Activated CD4-positive, alpha-beta T cell treated with anti-CD3 and anti-CD28 coated beads, Interleukin-2, amount 10 ng/mL, durations not matched to agents 7 days and 5 days (primary cell): ENCODE results near the gene ZNF592. TPM values are rescaled to one million over a fixed set of nuclear protein-coding genes. Genes with fewer than 3 reads are reported as not detected.

Source experiments
- CTCF ChIA-PET: fragments of 350-600 bp; sonication (Branson Sonifier 250); formaldehyde crosslinking; loops from one replicate; lab custom pipeline; 2021; ENCODE audit warnings: antibody characterized with exemption; lab: Charles Lee
- POLR2A ChIA-PET: fragments of 350-600 bp; sonication (Branson Sonifier 250); formaldehyde crosslinking; loops from one replicate; lab custom pipeline; 2021; ENCODE audit warnings: antibody characterized with exemption; lab: Charles Lee
- DNase-seq: peaks from one replicate; pipeline ENCODE4 v3.0.0-alpha.2; 2020
- H3K27ac Mint-ChIP-seq: one replicate; pipeline ENCODE4 v1.8.0; 2021; ENCODE audit warnings: mild to moderate bottlenecking, moderate library complexity, mixed read lengths
- H3K27me3 Mint-ChIP-seq: one replicate; pipeline ENCODE4 v1.8.0; 2021; ENCODE audit warnings: mixed read lengths
- H3K36me3 Mint-ChIP-seq: one replicate; pipeline ENCODE4 v1.8.0; 2021; ENCODE audit warnings: low read depth, mixed read lengths
- H3K4me1 Mint-ChIP-seq: one replicate; pipeline ENCODE4 v1.8.0; 2021; ENCODE audit warnings: mixed read lengths
- H3K4me3 Mint-ChIP-seq: one replicate; pipeline ENCODE4 v1.8.0; 2021; ENCODE audit warnings: mild to moderate bottlenecking, moderate library complexity, mixed read lengths
- H3K9me3 Mint-ChIP-seq: one replicate; pipeline ENCODE4 v1.8.0; 2021; ENCODE audit warnings: mixed read lengths
- total RNA-seq, 2 experiments: library from RNA; stranded (reverse); gene quantifications; one replicate each; pipeline ENCODE4 v1.2.3, GENCODE V29; 2021

The ZNF592 gene
- total RNA-seq, 2 experiments from 2014 or later = 44.3 to 51.9 TPM

DNA sequence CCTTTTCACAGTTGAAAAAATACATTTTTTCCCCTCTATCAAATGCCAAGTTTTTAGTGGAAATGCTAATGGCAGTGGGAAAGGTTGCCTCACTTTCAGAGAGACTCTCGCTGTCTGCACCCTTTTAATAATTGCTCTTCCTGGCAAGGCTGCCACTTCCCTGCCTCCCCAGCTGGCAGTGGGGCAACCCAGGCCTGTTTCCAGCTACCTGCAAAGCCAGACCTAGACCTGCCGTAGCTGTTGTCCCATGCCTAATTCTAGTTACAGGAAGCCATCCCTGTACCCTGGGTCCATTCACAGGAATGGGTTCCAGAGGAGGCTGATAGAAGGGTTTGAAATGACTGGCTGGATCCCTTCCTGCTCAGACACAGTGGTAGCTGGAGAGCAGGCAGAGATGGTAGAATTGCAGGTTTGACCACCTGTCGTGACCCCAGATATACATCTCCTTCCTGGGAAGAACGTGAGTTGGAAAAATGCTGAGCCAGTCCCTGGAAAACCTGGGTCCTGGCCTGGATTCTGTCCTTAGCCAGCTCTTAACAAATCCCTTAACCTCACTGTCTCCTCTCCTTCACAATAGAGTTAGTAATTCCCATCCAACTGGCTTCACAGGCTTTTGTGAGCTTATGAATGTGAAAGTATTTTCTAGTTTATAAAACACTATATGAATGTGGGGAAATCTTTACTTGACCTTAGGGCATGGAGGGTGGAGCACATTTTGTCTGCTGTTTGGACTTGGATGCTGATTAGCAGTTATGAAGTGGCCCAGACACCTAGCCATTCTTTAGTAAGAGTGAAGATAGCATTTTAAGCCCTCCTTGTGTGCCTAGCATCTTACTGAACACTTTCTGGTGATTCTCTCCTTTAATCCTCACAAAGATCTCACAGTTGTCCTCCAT, 55.9 kb downstream of the ZNF592 start:
- Mint-ChIP-seq H3K36me3 (peaks cover 37% of the 10 kb centered on the region), H3K27ac (no peak overlapping the region), H3K4me3 (no peak overlapping the region), H3K4me1 (no peaks in the 10 kb centered on the region), H3K9me3 (no peaks in the 10 kb centered on the region), H3K27me3 (no peaks in the 10 kb centered on the region)
- DNase-seq = no peak
- ChIA-PET CTCF (interaction anchor here (0.9 kb wide), 1 partner anchor 33 kb away, joined by 3 read pairs; no protein-coding TSS in a partner anchor), POLR2A (no interaction called here)

DNA sequence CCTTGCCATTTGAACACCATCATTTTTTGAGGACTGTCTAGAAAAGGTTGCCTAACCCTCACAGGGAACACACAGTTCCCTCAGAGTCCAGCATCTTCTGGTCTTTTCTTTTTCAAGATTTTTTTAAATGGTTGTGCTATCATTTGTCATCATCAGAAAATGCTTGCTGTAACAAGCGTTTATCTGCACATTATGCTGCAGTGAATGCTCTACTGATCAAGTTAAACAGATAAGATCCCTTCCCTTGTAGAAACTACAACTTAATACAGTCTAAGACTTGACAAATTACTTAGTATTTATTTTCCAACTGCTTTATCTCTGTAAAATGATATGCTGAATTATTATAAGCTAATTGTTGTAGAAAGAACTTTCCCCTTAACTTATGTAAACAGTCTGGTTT, 56.8 kb downstream of the ZNF592 start:
- Mint-ChIP-seq H3K36me3 (peaks cover 34% of the 10 kb centered on the region), H3K4me3 (no peak overlapping the region), H3K4me1 (no peaks in the 10 kb centered on the region), H3K27ac (no peak overlapping the region), H3K27me3 (no peaks in the 10 kb centered on the region), H3K9me3 (no peaks in the 10 kb centered on the region)
- no peak for DNase-seq
- ChIA-PET CTCF (interaction anchor here (0.6 to 0.9 kb wide), 3 partner anchors 13 to 18 kb away, joined by 3 read pairs; no protein-coding TSS in a partner anchor), POLR2A (interaction anchor here (0.7 kb wide), 1 partner anchor 303 kb away, joined by 5 read pairs; no protein-coding TSS in a partner anchor)

DNA sequence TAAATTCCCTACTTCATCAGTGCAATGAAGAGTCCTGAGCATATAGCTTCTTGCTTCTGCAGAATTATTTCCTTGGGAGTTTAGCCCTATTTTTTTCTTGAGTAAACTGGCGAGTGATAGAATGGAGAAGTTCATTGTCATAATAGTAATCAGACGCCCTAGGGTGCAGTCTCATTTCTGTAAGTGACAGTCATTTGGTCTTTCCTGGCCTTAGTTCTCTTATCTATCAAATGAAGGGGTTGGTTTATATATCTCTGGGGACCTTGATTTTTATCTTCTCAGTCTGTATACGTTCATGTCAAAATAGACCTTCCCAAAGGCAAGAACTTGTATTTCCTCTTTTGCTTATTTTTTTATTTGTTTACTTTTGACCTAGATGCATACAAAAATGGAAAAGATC, 58.8 kb downstream of the ZNF592 start:
- Mint-ChIP-seq H3K9me3 (no peaks in the 10 kb centered on the region), H3K4me1 (no peaks in the 10 kb centered on the region), H3K27me3 (no peaks in the 10 kb centered on the region), H3K36me3 (peaks cover 30% of the 10 kb centered on the region), H3K27ac (no peak overlapping the region), H3K4me3 (no peak overlapping the region)
- POLR2A ChIA-PET = interaction anchor here (0.6 kb wide), 1 partner anchor 40 kb away, joined by 4 read pairs; no protein-coding TSS in a partner anchor
- CTCF ChIA-PET = interaction anchor here (1.7 kb wide), 1 partner anchor 12 kb away, joined by 5 read pairs; no protein-coding TSS in a partner anchor
- DNase-seq = no peak

GRCh38 chr15:84810073-84810840, 61.9 kb downstream of the ZNF592 start:
- CTCF ChIA-PET = interaction anchor here (0.5 to 2.4 kb wide), 4 partner anchors 9 to 239 kb away, joined by 3 to 7 read pairs (median 3); no protein-coding TSS in a partner anchor
- H3K9me3 Mint-ChIP-seq = no peaks in the 10 kb centered on the region

GRCh38 chr15:84811151-84811550, 62.8 kb downstream of the ZNF592 start:
- Mint-ChIP-seq H3K36me3 (peaks cover 16% of the 10 kb centered on the region), H3K4me1 (peaks cover 2% of the 10 kb centered on the region), H3K4me3 (no peak overlapping the region), H3K9me3 (no peaks in the 10 kb centered on the region), H3K27me3 (peaks cover 3% of the 10 kb centered on the region), H3K27ac (no peak overlapping the region)
- no peak for DNase-seq
- ChIA-PET CTCF (interaction anchor here (1.2 kb wide), 1 partner anchor 212 kb away, joined by 3 read pairs; no protein-coding TSS in a partner anchor), POLR2A (no interaction called here)

More at GRCh38 chr15:84810073-84810840, 61.9 kb downstream of the ZNF592 start:
- Mint-ChIP-seq H3K36me3 (peaks cover 19% of the 10 kb centered on the region), H3K4me1 (no peaks in the 10 kb centered on the region), H3K4me3 (no peak overlapping the region), H3K27me3 (peaks cover 1% of the 10 kb centered on the region), H3K27ac (no peak overlapping the region)
- no peak for DNase-seq
- POLR2A ChIA-PET = no interaction called here

GRCh38 chr15:84811828-84812227, 63.4 kb downstream of the ZNF592 start:
- Mint-ChIP-seq H3K27me3 (peaks cover 6% of the 10 kb centered on the region), H3K4me3 (no peak overlapping the region), H3K9me3 (no peaks in the 10 kb centered on the region), H3K4me1 (peaks cover 5% of the 10 kb centered on the region), H3K36me3 (peaks cover 16% of the 10 kb centered on the region), H3K27ac (no peak overlapping the region)
- CTCF ChIA-PET = no interaction called here
- DNase-seq = no peak
- POLR2A ChIA-PET = no interaction called here

- H3K27ac Mint-ChIP-seq = no peak overlapping the region
- CTCF ChIA-PET = no interaction called here
- DNase-seq = no peak
- no peak overlapping the region for H3K4me3 Mint-ChIP-seq
- POLR2A ChIA-PET = no interaction called here
- H3K27me3 Mint-ChIP-seq = peaks cover 6% of the 10 kb centered on the region
- H3K36me3 Mint-ChIP-seq = peaks cover 13% of the 10 kb centered on the region
- H3K4me1 Mint-ChIP-seq = peaks cover 6% of the 10 kb centered on the region
- H3K9me3 Mint-ChIP-seq = no peaks in the 10 kb centered on the region
Observed at GRCh38 chr15:84812842-84813241, 64.5 kb downstream of the ZNF592 start.

DNA sequence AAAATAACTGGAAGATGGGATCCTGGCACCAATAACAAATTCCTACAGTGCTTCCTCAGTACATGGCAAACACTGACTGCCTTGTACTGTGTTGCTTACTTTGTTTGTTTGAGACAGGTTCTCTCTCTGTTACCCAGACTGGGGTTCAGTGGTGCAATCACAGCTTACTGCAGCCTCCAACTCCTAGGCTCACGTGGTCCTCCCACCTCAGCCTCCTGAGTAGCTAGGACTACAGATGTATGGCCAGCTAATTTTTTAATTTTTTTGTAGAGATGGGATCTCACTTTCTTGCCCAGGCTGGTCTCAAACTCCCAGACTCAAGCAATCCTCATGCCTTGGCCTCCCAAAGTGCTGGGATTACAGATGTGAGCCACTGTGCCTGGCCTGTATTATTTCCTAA, 65.0 kb downstream of the ZNF592 start:
- no peak for DNase-seq
- Mint-ChIP-seq H3K9me3 (no peaks in the 10 kb centered on the region), H3K27me3 (peaks cover 7% of the 10 kb centered on the region), H3K36me3 (peaks cover 13% of the 10 kb centered on the region), H3K4me3 (no peak overlapping the region), H3K27ac (no peak overlapping the region), H3K4me1 (peaks cover 12% of the 10 kb centered on the region)
- POLR2A ChIA-PET = no interaction called here
- CTCF ChIA-PET = no interaction called here

DNA sequence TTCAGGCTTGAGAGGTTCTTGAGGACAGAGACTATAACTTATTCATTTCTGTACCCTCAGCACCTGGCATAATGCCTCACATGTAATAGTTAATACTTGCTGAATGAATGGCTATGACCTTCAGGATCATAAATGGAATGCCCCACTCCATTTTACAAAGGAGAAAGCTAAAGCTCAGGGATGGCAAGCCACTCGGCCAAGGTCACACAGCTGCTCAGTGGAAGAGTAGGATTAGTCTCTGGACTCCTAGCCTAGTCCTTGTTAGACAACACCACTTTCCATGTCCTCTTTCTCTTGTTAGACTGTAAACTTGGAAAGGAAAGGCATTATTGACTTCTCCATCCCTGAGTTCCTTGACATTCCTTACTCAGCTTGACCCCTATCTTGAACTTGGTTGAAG, 65.5 kb downstream of the ZNF592 start:
- Mint-ChIP-seq H3K27ac (no peak overlapping the region), H3K27me3 (peaks cover 7% of the 10 kb centered on the region), H3K4me1 (peaks cover 14% of the 10 kb centered on the region), H3K9me3 (no peaks in the 10 kb centered on the region), H3K36me3 (peaks cover 8% of the 10 kb centered on the region), H3K4me3 (no peak overlapping the region)
- CTCF ChIA-PET = no interaction called here
- POLR2A ChIA-PET = no interaction called here
- no peak for DNase-seq

DNA sequence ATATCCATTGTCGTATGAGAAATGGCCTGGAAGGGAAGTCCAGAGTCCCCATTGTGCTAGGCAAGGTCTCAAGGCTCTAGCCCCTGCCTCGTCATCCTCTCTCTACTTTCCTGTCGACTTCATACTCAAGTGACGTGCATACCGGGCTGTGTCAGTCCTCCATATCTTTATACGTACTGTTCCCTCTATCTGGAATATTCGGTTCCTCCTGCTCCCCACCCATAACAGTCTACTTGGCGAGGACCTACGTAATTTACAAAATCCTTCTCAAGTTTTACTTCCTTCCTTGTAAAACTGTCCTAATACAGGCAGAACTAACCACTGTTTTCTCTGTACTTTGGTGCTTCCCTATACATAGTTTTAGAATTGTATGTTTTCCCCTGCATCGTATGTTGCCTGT, 66.5 kb downstream of the ZNF592 start:
- H3K4me1 Mint-ChIP-seq = peaks cover 14% of the 10 kb centered on the region
- H3K27me3 Mint-ChIP-seq = peaks cover 7% of the 10 kb centered on the region
- DNase-seq = no peak
- POLR2A ChIA-PET = no interaction called here
- CTCF ChIA-PET = no interaction called here
- no peak overlapping the region for H3K27ac Mint-ChIP-seq
- H3K36me3 Mint-ChIP-seq = peaks cover 7% of the 10 kb centered on the region
- H3K9me3 Mint-ChIP-seq = no peaks in the 10 kb centered on the region
- H3K4me3 Mint-ChIP-seq = no peak overlapping the region

DNA sequence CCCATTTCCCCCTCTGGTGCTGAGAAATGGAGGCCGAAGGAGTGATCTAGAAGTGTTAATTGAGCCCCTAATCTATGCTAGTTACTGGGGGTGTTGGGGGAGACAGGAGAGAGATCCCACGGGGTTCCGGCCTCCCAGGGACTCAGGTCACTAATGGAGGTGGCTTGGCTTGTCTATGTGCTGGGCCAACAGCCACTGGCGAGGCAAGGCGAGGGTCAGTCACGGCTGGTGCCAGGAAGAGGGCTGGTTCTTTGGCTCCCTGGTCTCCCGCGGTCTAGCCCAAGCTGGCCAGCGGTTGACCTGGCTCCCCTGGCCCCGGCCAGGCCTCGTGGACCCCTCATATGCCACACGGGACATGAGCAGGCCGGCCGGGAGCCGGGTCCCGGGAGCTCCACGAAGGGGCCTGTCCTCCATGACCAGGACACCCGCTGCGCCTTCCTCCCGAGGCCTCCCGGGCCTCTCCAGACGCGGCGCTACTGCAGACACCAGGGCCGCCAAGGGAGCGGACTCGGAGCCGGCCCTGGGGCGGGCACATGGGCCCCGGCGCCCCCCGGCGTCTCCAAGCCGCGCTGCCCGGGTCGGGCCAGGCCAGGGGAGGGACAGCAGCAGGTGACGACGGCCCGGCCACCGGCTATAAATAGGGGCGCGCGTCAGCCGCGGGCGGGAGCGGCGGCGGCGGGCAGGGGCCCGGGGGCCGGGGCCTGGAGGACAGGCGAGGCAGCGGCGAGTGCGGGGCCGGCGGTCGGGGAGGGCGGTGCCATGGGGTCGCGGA, 68.5 kb downstream of the ZNF592 start, which contains the start of gene ALPK3:
Gene ALPK3, plus strand, starts transcription at position 663 of the 772 bp plus-strand sequence. Its CDS starts 97 bp downstream, at position 760.
- ChIA-PET POLR2A (no interaction called here), CTCF (interaction anchor here (1.0 to 1.4 kb wide), 2 partner anchors 10 to 14 kb away, joined by 3 to 5 read pairs; no protein-coding TSS in a partner anchor)
- H3K4me3 Mint-ChIP-seq = no peak within 1 kb of the TSS
- no peaks in the 10 kb centered on the region for H3K36me3 Mint-ChIP-seq
- H3K27ac Mint-ChIP-seq = no peak within 1 kb of the TSS
- peaks cover 7% of the 10 kb centered on the region for H3K27me3 Mint-ChIP-seq
- H3K4me1 Mint-ChIP-seq = peaks cover 14% of the 10 kb centered on the region
- H3K9me3 Mint-ChIP-seq = no peaks in the 10 kb centered on the region
- DNase-seq = no peak
